Progenitor cell of endocrine pancreas (in vitro differentiated cells): ENCODE data around the gene RNU6-1. TPM values are rescaled to one million over a fixed set of nuclear protein-coding genes. Genes with fewer than 3 reads are reported as not detected.

Source experiments
- DNase-seq: peaks from one replicate; pipeline ENCODE4 v3.0.0; 2021; ENCODE audit warnings: low spot score; ENCODE audit not compliant: unreplicated experiment
- H3K27ac Mint-ChIP-seq: 2 replicates; pipeline ENCODE4 v1.8.0; 2021; ENCODE audit warnings: mild to moderate bottlenecking, moderate library complexity, mixed read lengths
- H3K27me3 Mint-ChIP-seq: 2 replicates; pipeline ENCODE4 v1.8.0; 2021; ENCODE audit warnings: mixed read lengths
- H3K36me3 Mint-ChIP-seq: 2 replicates; pipeline ENCODE4 v1.8.0; 2022; ENCODE audit warnings: mixed read lengths; ENCODE audit not compliant: insufficient read depth
- H3K4me1 Mint-ChIP-seq: 2 replicates; pipeline ENCODE4 v1.8.0; 2021; ENCODE audit warnings: low read depth, mixed read lengths
- H3K4me3 Mint-ChIP-seq: 2 replicates; pipeline ENCODE4 v1.8.0; 2021; ENCODE audit warnings: low read depth, mild to moderate bottlenecking, moderate library complexity, mixed read lengths
- H3K9me3 Mint-ChIP-seq: 2 replicates; pipeline ENCODE4 v1.8.0; 2021; ENCODE audit warnings: low read depth, mixed read lengths
- total RNA-seq: library from RNA; stranded (reverse); gene quantifications from 2 replicates; pipeline ENCODE4 v1.2.1, GENCODE V29; 2021
- TF ChIP-seq, protein P1 (sequence below): fragments of 200-600 bp; sonication (generic); IDR thresholded peaks from one replicate; pipeline ENCODE4 v1.5.0; 2021; ENCODE audit warnings: antibody characterized with exemption, mild to moderate bottlenecking; ENCODE audit not compliant: unreplicated experiment

Gene RNU6-1
- total RNA-seq, 1 donor from 2014 or later: not detected

DNA sequence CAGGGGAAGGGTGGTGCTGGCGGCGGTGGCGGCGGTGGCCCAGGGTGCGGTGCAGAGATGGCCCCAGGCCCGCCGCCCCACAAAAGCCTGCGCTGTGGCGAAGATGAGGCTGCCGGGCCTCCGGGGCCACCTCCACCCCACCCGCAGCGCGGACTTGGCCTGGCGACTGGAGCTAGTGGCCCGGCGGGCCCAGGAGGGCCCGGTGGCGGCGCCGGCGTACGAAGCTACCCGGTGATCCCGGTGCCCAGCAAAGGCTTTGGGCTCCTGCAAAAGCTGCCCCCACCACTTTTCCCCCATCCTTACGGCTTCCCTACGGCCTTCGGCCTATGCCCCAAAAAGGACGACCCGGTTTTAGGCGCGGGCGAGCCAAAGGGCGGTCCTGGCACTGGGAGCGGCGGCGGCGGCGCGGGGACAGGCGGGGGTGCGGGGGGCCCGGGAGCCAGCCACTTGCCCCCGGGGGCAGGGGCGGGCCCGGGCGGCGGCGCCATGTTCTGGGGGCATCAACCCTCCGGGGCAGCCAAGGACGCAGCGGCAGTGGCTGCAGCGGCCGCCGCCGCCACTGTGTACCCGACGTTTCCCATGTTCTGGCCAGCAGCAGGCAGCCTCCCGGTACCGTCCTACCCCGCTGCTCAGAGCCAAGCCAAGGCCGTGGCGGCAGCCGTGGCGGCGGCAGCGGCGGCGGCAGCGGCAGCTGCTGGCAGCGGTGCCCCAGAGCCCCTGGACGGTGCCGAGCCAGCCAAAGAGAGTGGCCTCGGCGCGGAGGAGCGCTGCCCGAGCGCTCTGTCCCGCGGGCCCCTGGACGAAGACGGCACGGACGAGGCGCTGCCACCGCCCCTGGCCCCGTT lies 12.9 kb downstream of the RNU6-1 start:
- DNase-seq: no peak
- TF ChIP-seq, protein P1, sequence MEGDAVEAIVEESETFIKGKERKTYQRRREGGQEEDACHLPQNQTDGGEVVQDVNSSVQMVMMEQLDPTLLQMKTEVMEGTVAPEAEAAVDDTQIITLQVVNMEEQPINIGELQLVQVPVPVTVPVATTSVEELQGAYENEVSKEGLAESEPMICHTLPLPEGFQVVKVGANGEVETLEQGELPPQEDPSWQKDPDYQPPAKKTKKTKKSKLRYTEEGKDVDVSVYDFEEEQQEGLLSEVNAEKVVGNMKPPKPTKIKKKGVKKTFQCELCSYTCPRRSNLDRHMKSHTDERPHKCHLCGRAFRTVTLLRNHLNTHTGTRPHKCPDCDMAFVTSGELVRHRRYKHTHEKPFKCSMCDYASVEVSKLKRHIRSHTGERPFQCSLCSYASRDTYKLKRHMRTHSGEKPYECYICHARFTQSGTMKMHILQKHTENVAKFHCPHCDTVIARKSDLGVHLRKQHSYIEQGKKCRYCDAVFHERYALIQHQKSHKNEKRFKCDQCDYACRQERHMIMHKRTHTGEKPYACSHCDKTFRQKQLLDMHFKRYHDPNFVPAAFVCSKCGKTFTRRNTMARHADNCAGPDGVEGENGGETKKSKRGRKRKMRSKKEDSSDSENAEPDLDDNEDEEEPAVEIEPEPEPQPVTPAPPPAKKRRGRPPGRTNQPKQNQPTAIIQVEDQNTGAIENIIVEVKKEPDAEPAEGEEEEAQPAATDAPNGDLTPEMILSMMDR: no peak
- Mint-ChIP-seq H3K36me3 (no peaks in the 10 kb centered on the region), H3K27ac (no peak overlapping the region), H3K9me3 (no peaks in the 10 kb centered on the region), H3K27me3 (peaks cover 77% of the 10 kb centered on the region), H3K4me1 (peaks cover 17% of the 10 kb centered on the region), H3K4me3 (no peak overlapping the region)

DNA sequence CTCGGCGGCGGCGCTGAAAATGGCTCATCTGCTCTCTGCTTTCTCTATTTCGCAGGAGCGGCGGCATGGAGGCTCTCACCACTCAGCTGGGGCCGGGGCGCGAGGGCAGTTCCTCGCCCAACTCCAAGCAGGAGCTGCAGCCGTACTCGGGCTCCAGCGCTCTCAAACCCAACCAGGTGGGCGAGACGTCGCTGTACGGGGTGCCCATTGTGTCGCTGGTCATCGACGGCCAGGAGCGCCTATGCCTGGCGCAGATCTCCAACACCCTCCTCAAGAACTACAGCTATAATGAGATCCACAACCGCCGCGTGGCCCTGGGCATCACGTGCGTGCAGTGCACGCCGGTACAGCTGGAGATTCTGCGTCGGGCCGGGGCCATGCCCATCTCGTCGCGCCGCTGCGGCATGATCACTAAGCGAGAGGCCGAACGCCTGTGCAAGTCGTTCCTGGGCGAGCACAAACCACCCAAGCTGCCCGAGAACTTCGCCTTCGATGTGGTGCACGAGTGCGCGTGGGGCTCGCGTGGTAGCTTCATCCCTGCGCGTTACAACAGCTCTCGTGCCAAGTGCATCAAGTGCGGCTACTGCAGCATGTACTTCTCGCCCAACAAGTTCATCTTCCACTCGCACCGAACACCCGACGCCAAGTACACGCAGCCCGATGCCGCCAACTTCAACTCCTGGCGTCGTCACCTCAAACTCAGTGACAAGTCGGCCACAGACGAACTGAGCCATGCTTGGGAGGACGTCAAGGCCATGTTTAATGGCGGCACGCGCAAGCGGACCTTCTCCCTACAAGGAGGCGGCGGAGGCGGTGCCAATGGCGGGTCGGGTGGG lies 13.7 kb downstream of the RNU6-1 start:
- H3K27ac Mint-ChIP-seq: no peak overlapping the region
- DNase-seq: no peak
- H3K27me3 Mint-ChIP-seq: peaks cover 77% of the 10 kb centered on the region
- H3K36me3 Mint-ChIP-seq: no peaks in the 10 kb centered on the region
- no peaks in the 10 kb centered on the region for H3K9me3 Mint-ChIP-seq
- H3K4me3 Mint-ChIP-seq: no peak overlapping the region
- TF ChIP-seq, protein P1: no peak
- H3K4me1 Mint-ChIP-seq: peaks cover 23% of the 10 kb centered on the region

DNA sequence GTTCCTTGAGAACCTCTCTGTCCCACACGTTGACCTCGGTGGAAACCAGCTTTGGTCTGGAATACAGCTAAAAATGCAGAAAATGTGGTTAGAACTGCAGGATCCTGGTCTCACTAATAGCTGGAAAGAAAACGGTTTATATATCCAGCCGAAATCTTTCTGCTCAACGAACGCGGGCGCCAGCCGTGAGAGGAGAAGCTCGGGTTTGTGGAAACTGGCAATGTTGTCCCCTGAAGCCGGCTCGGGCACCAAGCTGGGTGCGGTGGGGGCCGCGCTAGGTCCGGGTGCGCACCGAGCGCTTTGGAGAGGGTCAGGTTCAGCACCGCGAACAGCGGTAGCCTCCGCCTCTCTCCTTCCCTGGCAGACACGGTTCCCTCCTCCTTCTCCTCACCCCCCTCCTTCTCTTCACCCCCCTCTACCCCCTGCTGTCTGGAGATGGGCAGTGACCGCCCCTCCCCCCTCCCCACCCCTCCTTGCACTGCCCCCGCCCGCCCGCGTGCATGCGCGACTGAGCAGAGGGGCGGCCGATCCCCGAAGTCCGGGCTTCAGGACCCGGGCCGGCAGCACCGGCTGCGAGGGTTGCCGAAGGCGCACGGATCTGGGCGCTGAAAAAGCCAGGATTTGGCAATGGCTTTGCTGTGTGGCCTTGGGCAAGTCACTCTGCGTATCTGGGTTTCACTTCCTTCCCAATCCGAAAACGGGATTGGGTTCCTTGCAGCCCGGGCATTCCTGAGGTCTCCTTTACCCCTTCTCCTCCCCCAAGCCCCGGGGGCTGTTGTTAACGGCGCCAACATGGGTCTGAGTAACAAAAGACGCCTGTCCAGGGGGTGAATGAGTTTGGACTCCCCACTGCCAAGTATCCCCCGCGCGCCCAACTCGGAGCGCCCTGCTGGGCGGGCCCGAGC lies 14.6 kb downstream of the RNU6-1 start, which contains the start of gene SKOR1:
Gene SKOR1, plus strand, starts transcription at position 534 of the 905 bp plus-strand sequence. Its CDS starts 94 bp downstream, at position 628.
- TF ChIP-seq, protein P1: no peak
- H3K27ac Mint-ChIP-seq: no peak within 1 kb of the TSS
- no peak within 1 kb of the TSS for H3K4me3 Mint-ChIP-seq
- DNase-seq: no peak
- H3K36me3 Mint-ChIP-seq: no peaks in the 10 kb centered on the region
- peaks cover 23% of the 10 kb centered on the region for H3K4me1 Mint-ChIP-seq
- H3K9me3 Mint-ChIP-seq: no peaks in the 10 kb centered on the region
- peaks cover 77% of the 10 kb centered on the region for H3K27me3 Mint-ChIP-seq

DNA sequence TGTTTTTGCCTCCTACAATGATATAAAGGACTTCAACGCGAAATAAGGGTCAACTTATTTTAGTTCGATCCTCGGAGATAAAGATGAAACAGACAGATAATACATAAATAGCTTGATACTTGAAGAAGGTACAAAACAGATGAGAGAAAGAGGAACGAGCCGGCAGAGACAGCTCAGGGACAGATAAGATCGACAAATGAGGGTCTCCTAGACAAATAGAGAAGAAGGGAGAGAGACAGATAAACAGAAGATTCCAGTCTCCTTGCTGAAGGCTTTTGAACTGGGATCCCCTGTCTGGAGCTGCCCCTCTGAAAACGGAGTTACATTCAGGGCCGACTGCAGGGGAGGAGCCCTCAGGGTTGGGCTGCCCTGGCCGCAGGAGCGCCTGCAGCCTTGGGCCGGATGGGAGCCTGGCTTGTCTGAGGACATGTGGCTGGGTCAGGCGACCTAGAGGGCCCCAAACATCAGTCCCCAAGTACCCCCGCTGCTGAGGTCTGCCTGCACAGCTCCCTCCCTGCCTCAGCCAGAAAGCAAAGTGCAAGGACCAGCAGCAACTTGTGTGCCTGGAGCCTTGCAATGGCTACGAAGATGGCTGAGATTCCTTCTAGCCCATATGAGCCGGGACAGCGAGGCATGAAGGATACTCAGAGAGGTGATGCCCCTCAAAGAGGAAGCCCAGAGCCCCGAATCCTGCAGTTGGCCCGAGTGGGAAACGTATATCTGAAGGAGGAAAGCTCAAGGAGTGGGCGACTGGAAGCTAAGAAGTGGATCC lies 15.5 kb downstream of the RNU6-1 start:
- Mint-ChIP-seq H3K4me3 (peak overlapping the region; percentile 68), H3K4me1 (peaks cover 23% of the 10 kb centered on the region), H3K9me3 (no peaks in the 10 kb centered on the region), H3K27ac (peak overlapping the region; percentile 2), H3K36me3 (no peaks in the 10 kb centered on the region), H3K27me3 (peaks cover 80% of the 10 kb centered on the region)
- no peak for DNase-seq
- TF ChIP-seq, protein P1: no peak
